HFF-Myc (cell line): ENCODE results near the gene TWIST2.

Experiments
- DNase-seq: peaks from one replicate; pipeline ENCODE4 v3.0.0-alpha.2; 2011; ENCODE audit warnings: low read depth; ENCODE audit errors: extremely low read depth
- H3K4me3 ChIP-seq: replicated peaks from 2 replicates; pipeline ENCODE4 v1.5.1; 2011; ENCODE audit warnings: low read depth, mild to moderate bottlenecking, control low read depth, low read length
- CTCF ChIP-seq: IDR thresholded peaks from 2 replicates; pipeline ENCODE4 v1.5.1; 2012; ENCODE audit warnings: mild to moderate bottlenecking, low read depth, low read length, control low read depth; ENCODE audit errors: missing control alignments

Gene TWIST2

GRCh38 chr2:238906936-238907716 lies 59.2 kb downstream of the TWIST2 start:
- H3K4me3 ChIP-seq, result no peak overlapping the region
- no peak for DNase-seq
- no peak for TF ChIP-seq CTCF

- TF ChIP-seq CTCF, result no peak
- H3K4me3 ChIP-seq, result no peak overlapping the region
- no peak for DNase-seq
Observed at GRCh38 chr2:238907717-238908173, 59.9 kb downstream of the TWIST2 start.

GRCh38 chr2:238908960-238909951 lies 61.4 kb downstream of the TWIST2 start:
- DNase-seq, result no peak
- TF ChIP-seq CTCF, result no peak

GRCh38 chr2:238910751-238911351 lies 63.0 kb downstream of the TWIST2 start:
- DNase-seq, result no peak
- no peak overlapping the region for H3K4me3 ChIP-seq
- no peak for TF ChIP-seq CTCF

More at GRCh38 chr2:238908960-238909951, 61.4 kb downstream of the TWIST2 start:
- H3K4me3 ChIP-seq, result no peak overlapping the region

- H3K4me3 ChIP-seq, result no peak overlapping the region
- DNase-seq, result no peak
- TF ChIP-seq CTCF, result no peak
Observed at GRCh38 chr2:238911376-238912227, 63.7 kb downstream of the TWIST2 start.
